H1 (cell line): Measurements from ENCODE around the gene RETNLB. TPM values are rescaled to one million over a fixed set of nuclear protein-coding genes. Genes with fewer than 3 reads are reported as not detected.

Experiments
- CTCF ChIA-PET: fragments of 300-600 bp; sonication (Branson Sonifier 250); formaldehyde crosslinking; loops from one replicate; lab custom pipeline; 2021; ENCODE audit not compliant: partially characterized antibody; lab: Charles Lee
- POLR2A ChIA-PET: fragments of 300-600 bp; sonication (Branson Sonifier 250); formaldehyde crosslinking; loops from one replicate; lab custom pipeline; 2021; ENCODE audit warnings: inconsistent platforms; ENCODE audit not compliant: partially characterized antibody; lab: Charles Lee
- DNase-seq, 2 experiments: peaks; one replicate each; pipeline versions ENCODE4 v3.0.0 to v3.0.0-alpha.2; 2010 to 2022; ENCODE audit warnings: low spot score in 2 of 2, low read depth in 1 of 2, mixed read lengths in 1 of 2
- FAIRE-seq: peaks from 2 replicates; lab custom pipeline; 2011; peaks lifted over from hg19 to GRCh38; lab: Jason Lieb, UNC
- H2AFZ ChIP-seq: 2 replicates; pipeline ENCODE4 v1.8.1; 2012; ENCODE audit warnings: low read length, inconsistent platforms
- H2AK5ac ChIP-seq: 2 replicates; pipeline ENCODE4 v1.6.1; 2013; ENCODE audit warnings: low read depth, low read length
- H2BK120ac ChIP-seq: replicated peaks from 2 replicates; pipeline ENCODE3; 2013; ENCODE audit warnings: low read depth, low read length, inconsistent platforms
- H2BK12ac ChIP-seq: 2 replicates; pipeline ENCODE4 v1.6.1; 2013; ENCODE audit warnings: low read depth, low read length
- H2BK15ac ChIP-seq: 2 replicates; pipeline ENCODE4 v1.6.1; 2013; ENCODE audit warnings: low read length
- H2BK20ac ChIP-seq: 2 replicates; pipeline ENCODE4 v1.6.1; 2013; ENCODE audit warnings: low read length
- H2BK5ac ChIP-seq: 2 replicates; pipeline ENCODE4 v1.6.1; 2013; ENCODE audit warnings: low read depth, low read length
- H3K14ac ChIP-seq: 2 replicates; pipeline ENCODE4 v1.6.1; 2013; ENCODE audit warnings: inconsistent platforms; ENCODE audit not compliant: insufficient read length
- H3K18ac ChIP-seq: 2 replicates; pipeline ENCODE4 v1.6.1; 2013; ENCODE audit warnings: low read length; ENCODE audit errors: extremely low read depth
- H3K23ac ChIP-seq: 2 replicates; pipeline ENCODE4 v1.6.1; 2013; ENCODE audit warnings: inconsistent platforms; ENCODE audit not compliant: insufficient read length
- H3K23me2 ChIP-seq: 2 replicates; pipeline ENCODE4 v1.6.1; 2013; ENCODE audit warnings: low read depth, low read length
- H3K27ac ChIP-seq: 2 replicates; pipeline ENCODE4 v1.6.1; 2011; ENCODE audit warnings: low read depth, low read length, inconsistent platforms
- H3K27me3 ChIP-seq, 4 experiments: replicated peaks in 1 of 4; 1 replicate in 1 of 4; 2 replicates in 3 of 4; pipeline versions ENCODE4 v1.6.1 to v1.8.1; 2011 to 2013; ENCODE audit warnings: low read length in 3 of 4, mild to moderate bottlenecking in 3 of 4, inconsistent platforms in 2 of 4, mixed read lengths in 2 of 4, moderate library complexity in 1 of 4; ENCODE audit not compliant: control insufficient read depth in 3 of 4, insufficient read depth in 3 of 4; ENCODE audit errors: extremely low read depth in 1 of 4
- H3K36me3 ChIP-seq, 4 experiments: 2 replicates each; pipeline versions ENCODE4 v1.6.1 to v1.8.1; 2011 to 2013; ENCODE audit warnings: mild to moderate bottlenecking in 4 of 4, low read length in 3 of 4, moderate library complexity in 2 of 4, control low read depth in 1 of 4, inconsistent platforms in 1 of 4; ENCODE audit not compliant: insufficient read depth in 4 of 4, control insufficient read depth in 2 of 4
- H3K4ac ChIP-seq: replicated peaks from 2 replicates; pipeline ENCODE3; 2013; ENCODE audit warnings: low read length, low read depth, mixed read lengths, inconsistent platforms; ENCODE audit not compliant: insufficient read length
- H3K4me1 ChIP-seq, 4 experiments: replicated peaks in 1 of 4; 1 replicate in 1 of 4; 2 replicates in 3 of 4; pipeline versions ENCODE4 v1.6.1 to v1.8.1; 2011 to 2013; ENCODE audit warnings: low read length in 3 of 4, inconsistent platforms in 2 of 4, mixed read lengths in 1 of 4; ENCODE audit not compliant: insufficient read depth in 4 of 4, control insufficient read depth in 3 of 4
- H3K4me2 ChIP-seq, 2 experiments: 2 replicates each; pipeline versions ENCODE4 v1.6.1 to v1.8.1; 2011 to 2013; ENCODE audit warnings: low read depth in 2 of 2, low read length in 2 of 2, control low read depth in 1 of 2, inconsistent platforms in 1 of 2, mild to moderate bottlenecking in 1 of 2; ENCODE audit not compliant: insufficient read depth in 1 of 2
- H3K4me3 ChIP-seq, 4 experiments: fragments of 200-600, 300-600 bp in 1 of 4; sonication (generic), shearing (Covaris generic), sonication (Bioruptor Twin) in 1 of 4; 2 replicates each; pipeline versions ENCODE4 v1.5.1 to v1.8.1; 2011 to 2016; ENCODE audit warnings: low read length in 4 of 4, low read depth in 3 of 4, control low read depth in 2 of 4, inconsistent platforms in 2 of 4, mild to moderate bottlenecking in 2 of 4, mixed read lengths in 1 of 4, moderate library complexity in 1 of 4; ENCODE audit not compliant: insufficient read depth in 2 of 4; ENCODE audit errors: extremely low read depth in 1 of 4
- H3K56ac ChIP-seq: replicated peaks from 2 replicates; pipeline ENCODE3; 2013; ENCODE audit warnings: low read depth, mild to moderate bottlenecking, mixed read lengths, low read length, inconsistent platforms; ENCODE audit not compliant: insufficient read length
- H3K79me1 ChIP-seq: 2 replicates; pipeline ENCODE4 v1.6.1; 2013; ENCODE audit warnings: low read depth, low read length, control low read depth
- H3K79me2 ChIP-seq, 2 experiments: 2 replicates each; pipeline versions ENCODE4 v1.6.1 to v1.8.1; 2012 to 2013; ENCODE audit warnings: low read length in 2 of 2, mild to moderate bottlenecking in 2 of 2, inconsistent platforms in 1 of 2; ENCODE audit not compliant: insufficient read depth in 2 of 2, control insufficient read depth in 1 of 2
- H3K9ac ChIP-seq, 4 experiments: replicated peaks in 1 of 4; 1 replicate in 1 of 4; 2 replicates in 3 of 4; pipeline versions ENCODE4 v1.6.1 to v1.8.1; 2011 to 2013; ENCODE audit warnings: low read depth in 3 of 4, low read length in 3 of 4, control low read depth in 2 of 4, mild to moderate bottlenecking in 2 of 4, moderate library complexity in 2 of 4, inconsistent platforms in 1 of 4; ENCODE audit errors: extremely low read depth in 1 of 4
- H3K9me3 ChIP-seq, 2 experiments: 2 replicates each; pipeline versions ENCODE4 v1.6.1 to v1.8.1; 2012 to 2013; ENCODE audit warnings: mild to moderate bottlenecking in 2 of 2, moderate library complexity in 2 of 2, control low read depth in 1 of 2, inconsistent platforms in 1 of 2, low read depth in 1 of 2, low read length in 1 of 2, mixed read lengths in 1 of 2; ENCODE audit not compliant: insufficient read depth in 2 of 2
- H4K20me1 ChIP-seq, 2 experiments: replicated peaks in 1 of 2; 2 replicates each; pipeline versions ENCODE3 to v1.8.1; 2011 to 2013; ENCODE audit warnings: inconsistent platforms in 2 of 2, low read length in 2 of 2, mild to moderate bottlenecking in 1 of 2; ENCODE audit not compliant: insufficient read depth in 2 of 2, control insufficient read depth in 1 of 2
- H4K5ac ChIP-seq: 2 replicates; pipeline ENCODE4 v1.6.1; 2013; ENCODE audit warnings: low read length, low read depth, mixed read lengths, inconsistent platforms; ENCODE audit not compliant: insufficient read length
- H4K8ac ChIP-seq: 2 replicates; pipeline ENCODE4 v1.8.0; 2013; ENCODE audit warnings: mild to moderate bottlenecking, moderate library complexity, low read length, inconsistent platforms; ENCODE audit not compliant: insufficient read depth; ENCODE audit errors: extremely low read depth
- H4K91ac ChIP-seq: replicated peaks from 2 replicates; pipeline ENCODE3; 2013; ENCODE audit warnings: low read length, mixed read lengths, inconsistent platforms; ENCODE audit not compliant: insufficient read length
- CBX8 ChIP-seq: fragments of 300-800, 300-1000 bp; sonication (generic); IDR thresholded peaks from 2 replicates; pipeline ENCODE4 v1.7.1; 2016; ENCODE audit warnings: low read depth, low read length, borderline replicate concordance
- HDAC6 ChIP-seq: IDR thresholded peaks from one replicate; pipeline ENCODE4 v1.7.1; 2012; ENCODE audit warnings: low read depth, mild to moderate bottlenecking, inconsistent platforms, low read length, moderate library complexity
- WGBS, 2 experiments: shearing (Covaris generic) in 1 of 2; methylation state at CpG; one replicate each; pipeline versions ENCODE4 v1.1.6 to v1.1.7; 2013 to 2015; ENCODE audit warnings: low lambda C conversion rate in 2 of 2, mixed read lengths in 2 of 2, inconsistent platforms in 1 of 2, low coverage in 1 of 2, missing lambda C conversion rate in 1 of 2; ENCODE audit not compliant: insufficient replicate concordance in 2 of 2, insufficient coverage in 1 of 2, insufficient read length in 1 of 2; ENCODE audit errors: extremely low coverage in 1 of 2, missing lambda C conversion rate in 1 of 2; 5-methylcytosine and 5-hydroxymethylcytosine counted together
- polyA plus RNA-seq, 7 experiments: library from polyadenylated mRNA; depleted of rRNA in 3 of 7; stranded (reverse) in 5 of 7; unstranded in 2 of 7; fragments of >200 nt in 5 of 7; fragments of 200-250 nt in 2 of 7; gene quantifications; 1 replicate in 5 of 7; 2 replicates in 1 of 7; 4 replicates in 1 of 7; pipeline versions ENCODE4 v1.2.1 to v1.2.3, GENCODE V29; 2011 to 2013; ENCODE audit warnings: missing spikeins in 2 of 7, mixed read lengths in 2 of 7
- total RNA-seq: library from RNA; stranded (reverse); fragmentation: NEBNext Ultra II Directional; extraction: Animal tissue kit (Norgen Biotek cat#: 25700); gene quantifications from 2 replicates; pipeline ENCODE4 v1.2.1, GENCODE V29; 2021

Gene RETNLB
- total and polyA plus RNA-seq, 2 of the 8 experiments (the other 6 are each of a cell fraction or from before 2014, with no cell fraction given): not detected

DNA sequence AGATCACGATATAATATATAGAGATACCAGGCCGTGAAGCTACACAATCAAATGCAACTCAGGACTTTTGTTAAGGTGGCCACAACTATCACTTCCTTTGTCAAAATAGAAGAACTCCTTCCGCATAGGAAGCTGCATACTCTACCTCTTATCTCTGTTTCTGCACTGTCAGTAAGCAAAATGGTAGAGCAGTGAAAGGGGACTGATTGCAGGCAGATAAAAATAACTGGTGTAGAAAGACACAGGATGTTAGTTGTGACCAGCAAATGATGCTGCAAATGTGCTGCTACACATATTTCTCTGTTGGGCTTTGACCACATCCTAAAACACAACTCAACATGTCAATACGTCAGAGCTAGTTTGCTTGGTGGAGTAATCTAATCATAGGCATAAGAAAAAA lies 49.1 kb upstream of the RETNLB start:
- WGBS, 2 experiments: 92% methylated on average over 4 of the region's 4 CpGs; no CpG with 5 or more reads in 1 of the 2 experiments
- H2BK15ac ChIP-seq: no peak overlapping the region
- H3K9me3 ChIP-seq: no peaks in the 10 kb centered on the region
- no peaks in the 10 kb centered on the region for H3K23me2 ChIP-seq
- H3K4ac ChIP-seq: no peak overlapping the region
- no peak for FAIRE-seq
- H2BK20ac ChIP-seq: no peak overlapping the region
- no peak overlapping the region for H2BK120ac ChIP-seq
- H4K8ac ChIP-seq: no peak overlapping the region
- H3K18ac ChIP-seq: no peak overlapping the region
- H2BK12ac ChIP-seq: no peak overlapping the region
- ChIA-PET POLR2A (no interaction called here), CTCF (interaction anchor here (2.2 kb wide), 1 partner anchor 13 kb away, joined by 8 read pairs; no protein-coding TSS in a partner anchor)
- no peaks in the 10 kb centered on the region for H3K36me3 ChIP-seq
- no peaks in the 10 kb centered on the region for H3K79me1 ChIP-seq
- H3K27me3 ChIP-seq: no peaks in the 10 kb centered on the region
- no peak overlapping the region for H2BK5ac ChIP-seq
- no peak for DNase-seq
- no peak overlapping the region for H4K91ac ChIP-seq
- no peak overlapping the region for H3K23ac ChIP-seq
- no peak overlapping the region for H3K4me2 ChIP-seq
- H4K20me1 ChIP-seq: no peaks in the 10 kb centered on the region
- H2AFZ ChIP-seq: 0 out of 2 replicates have a peak overlapping the region, but pooled peaks have one; percentile 38
- H3K56ac ChIP-seq: no peak overlapping the region
- H3K4me1 ChIP-seq: no peaks in the 10 kb centered on the region
- H2AK5ac ChIP-seq: no peak overlapping the region
- H3K4me3 ChIP-seq: no peak overlapping the region
- no peak overlapping the region for H3K14ac ChIP-seq
- H3K79me2 ChIP-seq: no peaks in the 10 kb centered on the region
- no peak overlapping the region for H4K5ac ChIP-seq
- no peak overlapping the region for H3K27ac ChIP-seq
- H3K9ac ChIP-seq: no peak overlapping the region
- TF ChIP-seq HDAC6 (no peak), CBX8 (no peak)
